ENCODE results near the gene ATP8A2.

- TF ChIP-seq EZH2phosphoT487 (IDR thresholded peaks at IDR 0.05; ENCODE audit: borderline replicate concordance, low read depth, low read length) (no peak), CTCF (conservative IDR thresholded peaks at IDR 0.05; ENCODE audit: low read length) (no peak)
Measured at GRCh38 chr13:25766576-25766975, 394.8 kb downstream of the ATP8A2 start.

Measured in OCI-LY7 (cell line).